Activated CD4-positive, alpha-beta T cell treated with anti-CD3 and anti-CD28 coated beads for 24 hours (primary cell): Measurements from ENCODE around the gene CCNT2.
"Not testable (repeated sequence)": the region's sequence is repeated elsewhere in the genome, so short reads cannot be mapped to it uniquely, and the experiment has no call there.

Experiments used
- DNase-seq, 2 donors: peaks; one replicate each; pipeline ENCODE4 v3.0.0-alpha.2; 2020; ENCODE audit warnings: low read depth in 2 of 2

The CCNT2 gene

DNA sequence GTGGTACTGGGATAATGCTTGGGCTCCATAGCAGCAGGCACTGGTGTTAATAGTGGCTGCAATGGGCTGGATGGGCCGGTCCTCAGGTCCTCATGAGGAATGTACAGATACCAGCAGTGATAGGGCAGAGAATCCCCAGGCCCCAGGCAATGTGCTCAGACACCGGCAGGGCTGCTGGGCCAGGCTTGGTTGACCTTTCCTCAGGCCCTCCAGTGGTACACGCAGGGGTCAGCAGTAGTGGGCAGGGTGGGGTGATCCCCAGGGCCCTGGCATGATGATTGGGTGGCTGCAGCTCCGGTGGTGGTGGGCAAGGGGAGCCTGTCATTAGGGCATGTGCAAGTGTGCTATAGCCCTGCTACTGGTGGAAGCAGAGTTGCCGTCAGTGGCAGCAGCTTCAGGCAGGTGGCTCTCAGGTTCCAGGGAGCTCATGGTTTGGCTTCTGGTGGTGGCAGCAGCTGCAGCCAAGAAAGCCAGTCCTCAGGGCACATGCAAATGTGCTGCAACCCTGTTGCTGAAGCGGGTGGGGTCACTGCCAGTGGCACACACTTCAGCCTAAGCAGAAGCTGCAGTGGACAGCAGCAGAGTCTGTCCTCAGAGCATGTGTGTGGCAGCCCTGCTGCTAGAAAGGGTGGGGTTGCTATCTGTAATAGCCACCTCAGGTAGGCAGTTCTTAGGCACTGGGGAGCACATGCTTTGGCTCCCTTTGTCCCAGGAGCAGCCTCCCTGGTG, 56.8 kb downstream of the CCNT2 start:
- DNase-seq, result no peak

GRCh38 chr2:134976074-134976702, 57.6 kb downstream of the CCNT2 start:
- no peak for DNase-seq

DNA sequence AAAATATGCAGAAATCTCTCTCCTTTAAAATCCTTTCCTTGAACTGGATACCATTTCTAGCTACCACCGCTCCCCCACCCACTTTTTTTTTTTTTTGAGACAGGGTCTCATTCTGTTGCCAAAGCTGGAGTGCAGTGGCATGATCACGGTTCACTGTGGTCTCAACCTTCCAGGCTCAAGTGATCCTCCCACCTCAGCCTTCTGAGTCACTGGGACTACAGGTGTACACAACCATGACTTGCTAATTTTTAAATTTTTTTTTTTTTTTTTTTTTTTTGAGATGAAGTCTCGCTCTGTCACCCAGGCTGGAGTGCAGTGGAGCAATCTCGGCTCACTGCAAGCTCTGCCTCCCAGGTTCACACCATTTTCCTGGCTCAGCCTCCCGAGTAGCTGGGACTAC, 58.5 kb downstream of the CCNT2 start:
- not testable (repeated sequence) for DNase-seq

DNA sequence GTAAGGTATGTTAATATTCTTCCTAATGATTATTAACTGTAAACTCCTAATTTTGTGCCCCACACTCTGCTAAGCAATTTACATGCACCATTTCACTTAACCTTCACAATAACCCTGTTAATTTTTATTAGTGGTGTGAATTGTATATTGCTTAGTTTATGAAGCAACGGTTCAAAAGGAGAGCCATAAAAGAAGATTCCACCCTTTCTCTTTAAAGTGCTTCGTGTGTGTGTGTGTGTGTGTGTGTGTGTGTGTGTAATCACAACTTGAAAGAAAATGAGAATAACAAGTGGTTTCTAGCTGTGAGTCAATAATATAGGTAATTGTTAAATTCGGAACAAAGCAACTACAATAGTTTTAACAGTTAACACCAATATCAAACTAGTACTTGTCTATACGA, 60.6 kb downstream of the CCNT2 start:
- no peak for DNase-seq

- DNase-seq, result no peak
Measured at GRCh38 chr2:134980639-134981038, 62.0 kb downstream of the CCNT2 start.

- no peak for DNase-seq
Measured at GRCh38 chr2:134982603-134983002, 64.0 kb downstream of the CCNT2 start.

GRCh38 chr2:134985061-134985460, 66.4 kb downstream of the CCNT2 start:
- DNase-seq, result no peak

GRCh38 chr2:134988994-134989605, 70.5 kb downstream of the CCNT2 start:
- no peak for DNase-seq

GRCh38 chr2:134999521-134999920, 80.9 kb downstream of the CCNT2 start:
- DNase-seq, result no peak

- no peak for DNase-seq
Measured at GRCh38 chr2:135002836-135003235, 84.2 kb downstream of the CCNT2 start.

- DNase-seq, result peak; percentile 54 to 55
Measured at GRCh38 chr2:135004005-135004746, 85.6 kb downstream of the CCNT2 start.

- no peak for DNase-seq
Measured at GRCh38 chr2:135005753-135006152, 87.1 kb downstream of the CCNT2 start.
